ENCODE data around the gene ARPC5L. TPM values are rescaled to one million over a fixed set of nuclear protein-coding genes. Genes with fewer than 3 reads are reported as not detected.

Gene ARPC5L
- total RNA-seq, 1 experiment from 2014 or later: 54.5 TPM

DNA sequence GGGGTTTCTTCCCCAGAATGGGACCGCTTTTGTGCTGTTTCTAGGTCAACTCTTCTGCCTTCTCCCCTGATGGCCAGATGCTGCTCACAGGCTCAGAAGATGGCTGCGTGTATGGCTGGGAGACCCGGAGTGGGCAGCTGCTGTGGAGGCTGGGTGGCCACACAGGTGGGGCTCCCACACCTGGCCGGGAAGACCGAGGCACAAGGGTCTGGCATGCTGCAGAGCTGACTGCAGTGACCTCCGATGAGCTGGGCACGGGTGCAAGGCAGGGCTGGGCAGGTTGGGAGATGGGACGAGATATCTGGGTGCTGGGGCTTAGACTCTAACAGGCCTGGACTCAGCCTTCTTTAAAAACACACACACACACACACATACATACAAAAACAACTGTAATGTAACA lies 7.8 kb upstream of the ARPC5L start:
- peaks cover 6% of the 10 kb centered on the region; the same call in 1 of the 2 replicates for H3K4me1 ChIP-seq (ENCODE audit: insufficient read depth, low read length)
- DNase-seq (no peak), ATAC-seq (no peak)
- CTCF ChIA-PET: interaction anchor here (2.1 to 4.4 kb wide), 2 partner anchors 75 to 82 kb away, joined by 24 to 58 read pairs; partner anchors contain the start of gene NR6A1
- peaks cover 20% of the 10 kb centered on the region for H4K20me1 ChIP-seq (ENCODE audit: low read length)
- H3K27me3 ChIP-seq (ENCODE audit: low read length): no peaks in the 10 kb centered on the region
- peaks cover 11% of the 10 kb centered on the region for H3F3A ChIP-seq (ENCODE audit: low read length, unreplicated experiment)
- no peaks in the 10 kb centered on the region for H3K9me2 ChIP-seq (replicated peaks; ENCODE audit: low read length)
- H3K4me2 ChIP-seq (ENCODE audit: low read length): 0 out of 2 replicates have a peak overlapping the region, but pooled peaks have one; percentile 95
- no peak overlapping the region for H2AFZ ChIP-seq (ENCODE audit: low read length)
- intact Hi-C loops (cut with micrococcal nuclease): no loop called here
- peaks cover 11% of the 10 kb centered on the region for H3K79me2 ChIP-seq (ENCODE audit: low read length)
- H3K4me3 ChIP-seq (ENCODE audit: low read length): no peak overlapping the region
- no TSS peak for BruUV-seq (replicated peaks)
- POLR2A ChIA-PET (ENCODE audit: unreplicated experiment): interaction anchor here (0.6 kb wide), 1 partner anchor 447 kb away, joined by 4 read pairs; no protein-coding TSS in a partner anchor
- H3K27ac ChIP-seq (ENCODE audit: low read length): no peak overlapping the region
- peaks cover 21% of the 10 kb centered on the region for H3K36me3 ChIP-seq (ENCODE audit: low read depth, low read length)
- H3K9me3 ChIP-seq (ENCODE audit: low read length): no peaks in the 10 kb centered on the region
- TF ChIP-seq, protein P1, sequence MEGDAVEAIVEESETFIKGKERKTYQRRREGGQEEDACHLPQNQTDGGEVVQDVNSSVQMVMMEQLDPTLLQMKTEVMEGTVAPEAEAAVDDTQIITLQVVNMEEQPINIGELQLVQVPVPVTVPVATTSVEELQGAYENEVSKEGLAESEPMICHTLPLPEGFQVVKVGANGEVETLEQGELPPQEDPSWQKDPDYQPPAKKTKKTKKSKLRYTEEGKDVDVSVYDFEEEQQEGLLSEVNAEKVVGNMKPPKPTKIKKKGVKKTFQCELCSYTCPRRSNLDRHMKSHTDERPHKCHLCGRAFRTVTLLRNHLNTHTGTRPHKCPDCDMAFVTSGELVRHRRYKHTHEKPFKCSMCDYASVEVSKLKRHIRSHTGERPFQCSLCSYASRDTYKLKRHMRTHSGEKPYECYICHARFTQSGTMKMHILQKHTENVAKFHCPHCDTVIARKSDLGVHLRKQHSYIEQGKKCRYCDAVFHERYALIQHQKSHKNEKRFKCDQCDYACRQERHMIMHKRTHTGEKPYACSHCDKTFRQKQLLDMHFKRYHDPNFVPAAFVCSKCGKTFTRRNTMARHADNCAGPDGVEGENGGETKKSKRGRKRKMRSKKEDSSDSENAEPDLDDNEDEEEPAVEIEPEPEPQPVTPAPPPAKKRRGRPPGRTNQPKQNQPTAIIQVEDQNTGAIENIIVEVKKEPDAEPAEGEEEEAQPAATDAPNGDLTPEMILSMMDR (conservative IDR thresholded peaks at IDR 0.05; ENCODE audit: low read depth, low read length): no peak
- TF ChIP-seq EZH2 (IDR thresholded peaks at IDR 0.05; ENCODE audit: low read length, unreplicated experiment) (no peak), EZH2phosphoT487 (IDR thresholded peaks at IDR 0.05; ENCODE audit: borderline replicate concordance, low read length) (no peak)
- no peak overlapping the region for H3K9ac ChIP-seq (ENCODE audit: low read length)

GRCh38 chr9:124854822-124855221 lies 7.1 kb upstream of the ARPC5L start:
- Histone ChIP-seq H3K9ac (ENCODE audit: low read length) (no peak overlapping the region), H3K27ac (ENCODE audit: low read length) (no peak overlapping the region), H4K20me1 (ENCODE audit: low read length) (peaks cover 26% of the 10 kb centered on the region), H3F3A (ENCODE audit: low read length, unreplicated experiment) (peaks cover 13% of the 10 kb centered on the region), H3K9me2 (replicated peaks; ENCODE audit: low read length) (no peaks in the 10 kb centered on the region), H3K36me3 (ENCODE audit: low read depth, low read length) (peaks cover 28% of the 10 kb centered on the region), H3K79me2 (ENCODE audit: low read length) (peaks cover 18% of the 10 kb centered on the region), H3K4me2 (ENCODE audit: low read length) (no peak overlapping the region), H3K4me1 (ENCODE audit: insufficient read depth, low read length) (peaks cover 12% of the 10 kb centered on the region; the same call in 1 of the 2 replicates), H2AFZ (ENCODE audit: low read length) (no peak overlapping the region), H3K9me3 (ENCODE audit: low read length) (no peaks in the 10 kb centered on the region), H3K27me3 (ENCODE audit: low read length) (no peaks in the 10 kb centered on the region), H3K4me3 (ENCODE audit: low read length) (no peak overlapping the region)
- BruUV-seq (replicated peaks): no TSS peak
- intact Hi-C loops (cut with micrococcal nuclease): no loop called here
- ATAC-seq: no peak
- no peak for DNase-seq
- TF ChIP-seq EZH2 (IDR thresholded peaks at IDR 0.05; ENCODE audit: low read length, unreplicated experiment) (no peak), EZH2phosphoT487 (IDR thresholded peaks at IDR 0.05; ENCODE audit: borderline replicate concordance, low read length) (no peak)
- TF ChIP-seq, protein P1 (conservative IDR thresholded peaks at IDR 0.05; ENCODE audit: low read depth, low read length): no peak
- ChIA-PET CTCF (interaction anchor here (4.4 kb wide), 1 partner anchor 83 kb away, joined by 58 read pairs; the partner anchor contains the start of gene NR6A1), POLR2A (ENCODE audit: unreplicated experiment) (no interaction called here)

DNA sequence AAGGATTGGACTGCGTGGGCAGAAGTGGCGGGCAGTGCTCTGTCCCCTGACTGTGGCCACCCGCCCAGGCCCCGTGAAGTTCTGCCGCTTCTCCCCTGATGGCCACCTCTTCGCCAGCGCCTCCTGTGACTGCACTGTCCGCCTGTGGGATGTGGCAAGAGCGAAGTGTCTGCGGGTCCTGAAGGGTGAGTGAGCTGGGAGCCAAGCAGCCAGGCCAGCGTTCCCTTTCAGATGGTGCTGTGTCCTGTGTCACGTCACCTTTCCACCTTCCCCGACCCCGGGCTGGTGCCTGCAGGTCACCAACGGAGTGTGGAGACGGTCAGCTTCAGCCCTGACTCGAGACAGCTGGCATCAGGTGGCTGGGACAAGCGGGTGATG lies 6.4 kb upstream of the ARPC5L start:
- no peaks in the 10 kb centered on the region for H3K9me2 ChIP-seq (replicated peaks; ENCODE audit: low read length)
- H3K4me3 ChIP-seq (ENCODE audit: low read length): no peak overlapping the region
- BruUV-seq (replicated peaks): no TSS peak
- no peak overlapping the region for H3K27ac ChIP-seq (ENCODE audit: low read length)
- peaks cover 20% of the 10 kb centered on the region for H3K4me1 ChIP-seq (ENCODE audit: insufficient read depth, low read length)
- H3K27me3 ChIP-seq (ENCODE audit: low read length): no peaks in the 10 kb centered on the region
- peaks cover 25% of the 10 kb centered on the region for H3K79me2 ChIP-seq (ENCODE audit: low read length)
- DNase-seq (no peak), ATAC-seq (no peak)
- intact Hi-C loops (cut with micrococcal nuclease): no loop called here
- H4K20me1 ChIP-seq (ENCODE audit: low read length): peaks cover 34% of the 10 kb centered on the region
- H3K36me3 ChIP-seq (ENCODE audit: low read depth, low read length): peaks cover 35% of the 10 kb centered on the region
- H3K9me3 ChIP-seq (ENCODE audit: low read length): no peaks in the 10 kb centered on the region
- POLR2A ChIA-PET (ENCODE audit: unreplicated experiment): no interaction called here
- no peak overlapping the region for H3K9ac ChIP-seq (ENCODE audit: low read length)
- no peak overlapping the region for H3K4me2 ChIP-seq (ENCODE audit: low read length)
- H3F3A ChIP-seq (ENCODE audit: low read length, unreplicated experiment): peaks cover 13% of the 10 kb centered on the region
- TF ChIP-seq, protein P1 (conservative IDR thresholded peaks at IDR 0.05; ENCODE audit: low read depth, low read length): no peak
- no peak for TF ChIP-seq EZH2phosphoT487 (IDR thresholded peaks at IDR 0.05; ENCODE audit: borderline replicate concordance, low read length)
- no peak overlapping the region for H2AFZ ChIP-seq (ENCODE audit: low read length)
- CTCF ChIA-PET: interaction anchor here (4.4 kb wide), 1 partner anchor 84 kb away, joined by 58 read pairs; the partner anchor contains the start of gene NR6A1

All from PC-3 (cell line).